HFFc6 (cell line): ENCODE measurements around the gene FAM163A. TPM values are rescaled to one million over a fixed set of nuclear protein-coding genes. Genes with fewer than 3 reads are reported as not detected.

Experiments used
- DNase-seq: peaks from one replicate; pipeline ENCODE4 v3.0.0-alpha.2; 2018
- H3K27ac Mint-ChIP-seq: 2 replicates; pipeline ENCODE4 v1.8.0; 2020; ENCODE audit warnings: mild to moderate bottlenecking, mixed read lengths
- H3K27me3 Mint-ChIP-seq: 2 replicates; pipeline ENCODE4 v1.8.0; 2021; ENCODE audit warnings: mild to moderate bottlenecking, moderate library complexity, mixed read lengths; ENCODE audit not compliant: insufficient read depth
- H3K36me3 Mint-ChIP-seq: 2 replicates; pipeline ENCODE4 v1.8.0; 2021; ENCODE audit warnings: low read depth, mixed read lengths
- H3K4me1 Mint-ChIP-seq: 2 replicates; pipeline ENCODE4 v1.8.0; 2020; ENCODE audit warnings: low read depth, mixed read lengths
- H3K4me3 Mint-ChIP-seq: 2 replicates; pipeline ENCODE4 v1.8.0; 2020; ENCODE audit warnings: mild to moderate bottlenecking, moderate library complexity, mixed read lengths
- H3K9me3 Mint-ChIP-seq: 2 replicates; pipeline ENCODE4 v1.8.0; 2020; ENCODE audit warnings: mild to moderate bottlenecking, mixed read lengths
- CTCF ChIP-seq: fragments of 200-600 bp; sonication (generic); IDR thresholded peaks from 2 replicates; pipeline ENCODE4 v1.5.0; 2021; ENCODE audit warnings: antibody characterized with exemption, mild to moderate bottlenecking
- total RNA-seq, 6 experiments: library from RNA; stranded (reverse); fragmentation: NEBNext Ultra II Directional; extraction: Animal tissue kit (Norgen Biotek cat#: 25700); gene quantifications; 2 replicates in 1 of 6; 3 replicates in 5 of 6; pipeline ENCODE4 v1.2.3, GENCODE V29; 2021

The FAM163A gene
- total RNA-seq, 6 experiments from 2014 or later = not detected

- peaks cover 6% of the 10 kb centered on the region for H3K27me3 Mint-ChIP-seq
- no peaks in the 10 kb centered on the region for H3K9me3 Mint-ChIP-seq
- H3K27ac Mint-ChIP-seq = no peak overlapping the region
- no peak for TF ChIP-seq CTCF
- H3K4me1 Mint-ChIP-seq = no peaks in the 10 kb centered on the region; the same call in 1 of the 2 replicates
- H3K36me3 Mint-ChIP-seq = no peaks in the 10 kb centered on the region
- H3K4me3 Mint-ChIP-seq = no peak overlapping the region
- DNase-seq = no peak
These were observed 34.5 kb upstream of the FAM163A start for GRCh38 chr1:179708434-179709195.

- H3K27ac Mint-ChIP-seq = no peak overlapping the region
- no peaks in the 10 kb centered on the region; the same call in 1 of the 2 replicates for H3K4me1 Mint-ChIP-seq
- H3K27me3 Mint-ChIP-seq = peaks cover 6% of the 10 kb centered on the region
- no peak overlapping the region for H3K4me3 Mint-ChIP-seq
- no peak for DNase-seq
- peaks cover 10% of the 10 kb centered on the region for H3K9me3 Mint-ChIP-seq
- no peak for TF ChIP-seq CTCF
- peaks cover 8% of the 10 kb centered on the region; the same call in 1 of the 2 replicates for H3K36me3 Mint-ChIP-seq
These were observed 33.2 kb upstream of the FAM163A start for GRCh38 chr1:179709841-179710329.

GRCh38 chr1:179714159-179714558 is 28.9 kb upstream of the FAM163A start:
- Mint-ChIP-seq H3K36me3 (peaks cover 15% of the 10 kb centered on the region; the same call in 1 of the 2 replicates), H3K9me3 (peaks cover 49% of the 10 kb centered on the region), H3K4me1 (no peaks in the 10 kb centered on the region; the same call in 1 of the 2 replicates), H3K27ac (no peak overlapping the region), H3K4me3 (no peak overlapping the region), H3K27me3 (peaks cover 6% of the 10 kb centered on the region)
- DNase-seq = no peak
- TF ChIP-seq CTCF = no peak

- H3K9me3 Mint-ChIP-seq = peaks cover 53% of the 10 kb centered on the region
- no peak for TF ChIP-seq CTCF
- H3K27me3 Mint-ChIP-seq = peaks cover 6% of the 10 kb centered on the region
- H3K27ac Mint-ChIP-seq = no peak overlapping the region
- H3K4me1 Mint-ChIP-seq = no peaks in the 10 kb centered on the region; the same call in 1 of the 2 replicates
- no peak overlapping the region for H3K4me3 Mint-ChIP-seq
- peaks cover 20% of the 10 kb centered on the region; the same call in 1 of the 2 replicates for H3K36me3 Mint-ChIP-seq
- no peak for DNase-seq
These were observed 28.5 kb upstream of the FAM163A start for GRCh38 chr1:179714623-179715022.

GRCh38 chr1:179719272-179719671 is 23.8 kb upstream of the FAM163A start:
- no peak overlapping the region for H3K4me3 Mint-ChIP-seq
- H3K27ac Mint-ChIP-seq = no peak overlapping the region
- no peak for DNase-seq
- H3K9me3 Mint-ChIP-seq = peaks cover 63% of the 10 kb centered on the region
- H3K36me3 Mint-ChIP-seq = peaks cover 18% of the 10 kb centered on the region; the same call in 1 of the 2 replicates
- TF ChIP-seq CTCF = no peak
- H3K4me1 Mint-ChIP-seq = no peaks in the 10 kb centered on the region
- peaks cover 3% of the 10 kb centered on the region for H3K27me3 Mint-ChIP-seq
